ENCODE data around the gene ARHGAP6.
A peak's percentile ranks its signal among the peaks of the same experiment; 100 is the strongest.
"Not testable (repeated sequence)": the region's sequence is repeated elsewhere in the genome, so short reads cannot be mapped to it uniquely, and the experiment has no call there.

The ARHGAP6 gene

DNA sequence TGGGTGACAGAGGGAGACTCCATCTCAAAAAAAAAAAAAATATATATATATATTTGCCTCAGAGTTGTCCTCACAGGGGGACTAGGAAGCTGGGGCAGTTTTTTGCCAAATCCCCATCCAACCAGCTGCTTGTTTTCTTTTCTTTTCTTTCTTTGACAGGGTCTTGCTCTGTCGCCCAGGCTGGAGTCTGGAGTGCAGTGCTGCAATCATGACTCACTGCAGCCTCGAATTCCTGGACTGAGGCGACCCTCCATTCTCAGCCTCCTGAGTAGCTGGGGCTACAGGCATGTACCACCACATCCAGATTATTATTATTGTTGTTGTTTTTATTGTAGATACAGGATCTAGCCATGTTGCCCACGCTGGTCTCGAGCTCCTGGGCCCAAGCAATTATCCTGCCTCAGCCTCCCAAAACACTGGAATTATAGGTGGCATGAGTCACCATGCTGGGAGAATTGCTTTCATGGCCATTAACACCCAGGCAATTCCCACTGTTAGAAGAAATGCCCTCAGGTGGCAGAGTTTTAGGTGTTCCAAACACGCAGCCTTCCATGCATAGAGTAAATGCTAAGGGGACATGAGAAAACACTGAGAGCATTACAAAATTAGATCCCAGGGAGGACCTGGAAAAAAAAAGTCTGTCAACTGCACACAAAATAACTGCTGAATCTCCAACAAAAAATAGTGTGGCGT is 98.0 kb downstream of the ARHGAP6 start:
- DNase-seq = no peak

- DNase-seq = no peak
Observed at GRCh38 chrX:11566789-11567188, 98.9 kb downstream of the ARHGAP6 start.

GRCh38 chrX:11566173-11566572 is 99.5 kb downstream of the ARHGAP6 start:
- DNase-seq = no peak

DNA sequence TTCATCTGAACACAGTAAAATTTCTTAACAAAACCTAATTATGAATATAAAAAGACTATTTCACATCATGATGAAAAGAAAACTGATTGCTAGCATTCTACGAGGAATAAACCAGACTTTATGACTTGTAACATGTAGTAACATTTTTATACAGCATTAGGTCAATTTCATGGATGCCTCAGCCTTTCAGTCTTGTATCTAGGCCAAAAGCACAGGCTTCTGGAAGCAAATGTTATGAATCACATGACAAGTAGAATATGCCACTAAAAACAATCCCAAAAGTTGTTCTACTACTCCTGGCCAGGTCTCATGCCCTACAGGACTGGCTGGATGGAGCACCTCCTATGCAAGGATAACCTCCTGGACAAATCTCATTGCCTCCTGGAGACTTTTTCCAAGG is 101.2 kb downstream of the ARHGAP6 start:
- DNase-seq = no peak

- no peak for DNase-seq
Observed at GRCh38 chrX:11562570-11562969, 103.2 kb downstream of the ARHGAP6 start.

- peak; percentile 52 for DNase-seq
Observed at GRCh38 chrX:11558972-11559371, 106.7 kb downstream of the ARHGAP6 start.

DNA sequence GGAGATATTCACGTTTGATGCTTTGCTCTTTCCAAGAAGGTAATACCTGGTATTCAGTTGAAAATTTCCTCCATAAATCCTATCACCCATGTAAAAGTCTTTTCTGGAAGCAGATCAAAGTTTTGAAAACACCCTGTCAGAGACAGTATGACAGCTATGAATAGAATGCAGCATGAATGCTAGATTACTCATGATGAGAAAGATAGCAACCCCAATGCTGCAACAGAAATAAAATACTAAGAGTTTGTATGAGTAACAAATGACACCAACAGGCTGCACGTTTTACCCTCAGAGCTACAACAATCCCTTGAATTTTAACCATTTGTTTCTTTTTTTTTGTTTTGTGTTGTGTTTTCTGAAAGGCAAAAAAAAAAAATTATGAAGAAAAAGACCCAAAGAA is 108.6 kb downstream of the ARHGAP6 start:
- DNase-seq = no peak

GRCh38 chrX:11555759-11556158 is 110.0 kb downstream of the ARHGAP6 start:
- no peak for DNase-seq

GRCh38 chrX:11553594-11553993 is 112.1 kb downstream of the ARHGAP6 start:
- no peak for DNase-seq

DNA sequence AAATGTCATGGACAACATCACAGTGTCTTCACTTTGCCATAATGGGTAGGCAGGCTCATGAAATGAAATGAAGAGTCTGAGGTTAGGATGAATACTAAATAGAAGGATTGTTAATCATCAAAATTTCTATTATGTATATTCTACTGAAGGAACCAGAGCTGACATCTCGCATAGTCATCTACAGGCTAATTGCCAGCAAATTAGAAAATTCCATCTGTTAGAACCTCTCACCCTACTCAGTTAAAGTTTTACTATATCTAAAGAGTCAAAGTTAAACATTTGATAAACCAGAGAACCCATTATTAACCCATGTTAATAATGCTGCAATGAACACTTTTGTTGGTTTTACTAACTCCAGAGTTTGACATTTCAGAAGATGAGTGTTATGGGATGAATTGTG is 114.6 kb downstream of the ARHGAP6 start:
- DNase-seq = no peak

- DNase-seq = no peak
Observed at GRCh38 chrX:11546917-11547316, 118.8 kb downstream of the ARHGAP6 start.

- no peak for DNase-seq
Observed at GRCh38 chrX:11543249-11543648, 122.5 kb downstream of the ARHGAP6 start.

DNA sequence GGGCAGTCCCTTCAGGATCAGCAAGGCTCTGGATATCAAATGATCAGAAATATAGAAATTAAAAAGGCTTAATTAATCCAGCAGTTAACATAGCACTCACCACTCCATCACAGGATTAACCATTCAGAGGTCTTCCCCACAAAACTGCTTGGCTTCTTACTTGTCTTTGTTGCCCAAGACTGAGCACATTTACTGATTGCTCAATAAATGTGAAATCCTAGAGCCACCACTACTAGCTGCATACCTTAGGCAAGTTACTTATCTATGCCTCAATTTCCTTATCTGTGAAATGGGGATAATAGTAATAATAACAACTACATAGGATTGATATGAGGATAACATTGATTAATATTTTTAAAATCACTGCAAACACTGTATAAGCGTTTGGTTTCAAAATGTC is 124.2 kb downstream of the ARHGAP6 start:
- no peak for DNase-seq

DNA sequence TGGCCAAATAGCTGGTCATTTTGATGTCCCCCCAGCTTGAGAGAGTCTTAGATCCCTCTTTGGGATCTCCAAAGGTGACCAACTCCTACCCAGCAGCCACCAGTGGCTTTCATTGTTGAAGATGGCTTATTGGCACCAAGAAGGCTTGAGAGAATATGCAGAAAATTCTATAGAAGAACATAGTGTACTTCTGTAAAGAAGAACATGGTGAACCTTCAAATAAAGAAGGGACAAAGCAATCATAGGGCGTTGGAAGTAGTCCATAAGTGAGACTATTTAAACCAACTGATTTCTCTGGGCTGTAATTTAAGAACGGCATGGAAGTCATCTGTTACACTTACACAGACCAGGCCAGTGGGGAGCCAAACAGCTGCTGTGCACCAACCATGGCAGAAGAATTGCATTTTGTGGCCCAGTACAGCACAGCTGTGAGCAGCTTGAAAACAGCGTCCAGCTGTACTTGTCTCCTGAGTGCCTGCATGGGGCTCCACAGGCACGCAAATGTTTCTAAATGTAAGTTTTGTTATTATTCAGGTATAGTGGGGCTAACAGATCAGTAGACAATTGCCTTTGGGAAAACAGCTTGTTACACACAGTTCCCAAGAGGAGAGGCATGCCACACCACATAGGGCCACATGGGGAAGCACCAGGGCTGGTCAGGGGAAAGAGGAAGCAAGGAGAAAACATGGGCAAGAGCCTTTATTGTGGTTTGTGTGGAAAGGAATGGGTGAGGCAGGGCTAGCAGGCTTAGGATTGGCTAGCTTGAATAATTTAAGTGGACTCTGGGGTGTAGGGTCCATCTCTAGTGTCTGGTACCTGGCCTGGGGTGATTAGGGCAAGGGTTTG is 125.0 kb downstream of the ARHGAP6 start:
- DNase-seq = no peak

GRCh38 chrX:11537141-11537540 is 128.6 kb downstream of the ARHGAP6 start:
- DNase-seq = no peak

DNA sequence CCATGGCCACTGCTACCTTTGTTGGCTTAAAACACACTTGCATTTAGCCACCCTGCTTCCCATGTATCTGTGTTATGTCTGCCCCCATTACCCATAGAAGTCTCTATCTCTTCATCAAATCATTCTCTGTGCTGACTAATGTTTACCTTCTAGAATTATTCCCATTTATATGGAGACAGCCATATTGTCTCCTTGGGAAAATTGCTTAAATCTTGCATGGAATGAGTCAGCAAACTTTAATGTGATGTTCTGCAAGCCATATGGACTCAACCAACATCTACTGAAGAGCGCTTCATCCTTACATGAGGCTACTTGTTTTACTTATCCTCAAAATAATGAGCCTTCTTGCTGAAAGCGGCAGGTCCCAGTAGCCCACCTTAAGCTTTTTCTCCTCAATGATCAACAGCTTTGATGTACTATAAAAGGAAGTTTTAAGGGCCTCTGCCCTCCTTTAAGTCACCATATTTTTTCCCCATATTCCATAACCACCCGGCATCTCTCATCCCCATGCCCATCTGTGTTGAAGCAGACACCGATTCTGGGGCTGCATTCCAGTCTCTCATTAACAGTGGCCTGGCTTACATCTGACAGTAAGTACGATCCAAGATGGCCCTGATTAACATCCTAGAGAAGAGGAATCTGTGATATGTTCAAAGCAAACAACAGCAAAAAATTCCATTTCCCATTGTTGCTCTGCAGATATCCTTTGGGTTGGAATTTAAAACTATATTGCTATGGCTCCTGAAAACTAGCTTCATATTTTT is 130.4 kb downstream of the ARHGAP6 start:
- no peak for DNase-seq

GRCh38 chrX:11533199-11533651 is 132.5 kb downstream of the ARHGAP6 start:
- DNase-seq = peak; percentile 88

DNA sequence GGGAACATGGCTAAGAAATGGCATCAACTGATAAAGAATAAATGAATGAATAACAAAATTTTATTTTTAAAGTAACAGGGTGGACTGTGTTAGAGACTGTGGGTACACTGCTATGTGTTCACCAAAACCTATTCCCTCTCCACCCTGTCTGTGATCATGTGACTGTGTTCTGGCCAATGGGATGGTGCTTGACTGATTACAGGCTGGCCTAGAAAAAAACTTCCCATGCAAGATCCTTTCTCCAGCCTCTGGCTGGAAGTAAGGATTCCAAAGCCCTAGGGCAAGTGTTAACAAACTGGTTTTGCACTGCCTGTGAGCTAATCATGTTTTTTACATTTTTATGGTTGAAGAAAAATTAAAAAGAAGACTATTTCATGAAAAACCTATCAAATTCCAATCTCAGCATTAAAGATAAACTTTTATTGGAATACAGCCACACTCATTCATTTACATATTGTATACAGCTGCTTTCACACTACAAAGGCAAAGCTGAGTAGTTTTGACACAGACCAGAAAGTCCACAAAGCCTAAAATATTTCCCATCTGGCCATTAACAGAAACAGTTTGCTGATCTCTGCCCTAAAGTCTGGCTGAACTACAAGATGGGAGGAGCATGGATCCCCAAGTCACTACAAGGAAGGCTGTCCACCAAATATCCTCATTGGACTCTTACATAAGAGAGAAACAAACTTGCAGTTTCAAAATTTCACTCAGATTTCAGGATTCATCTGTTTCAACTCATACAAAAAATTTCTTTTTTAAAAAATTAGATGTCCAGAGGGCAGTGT is 133.2 kb downstream of the ARHGAP6 start:
- DNase-seq = peak; percentile 57

GRCh38 chrX:11531226-11531625 is 134.5 kb downstream of the ARHGAP6 start:
- DNase-seq = peak; percentile 33

GRCh38 chrX:11530621-11531020 is 135.1 kb downstream of the ARHGAP6 start:
- DNase-seq = no peak

GRCh38 chrX:11528623-11529022 is 137.1 kb downstream of the ARHGAP6 start:
- DNase-seq = no peak

DNA sequence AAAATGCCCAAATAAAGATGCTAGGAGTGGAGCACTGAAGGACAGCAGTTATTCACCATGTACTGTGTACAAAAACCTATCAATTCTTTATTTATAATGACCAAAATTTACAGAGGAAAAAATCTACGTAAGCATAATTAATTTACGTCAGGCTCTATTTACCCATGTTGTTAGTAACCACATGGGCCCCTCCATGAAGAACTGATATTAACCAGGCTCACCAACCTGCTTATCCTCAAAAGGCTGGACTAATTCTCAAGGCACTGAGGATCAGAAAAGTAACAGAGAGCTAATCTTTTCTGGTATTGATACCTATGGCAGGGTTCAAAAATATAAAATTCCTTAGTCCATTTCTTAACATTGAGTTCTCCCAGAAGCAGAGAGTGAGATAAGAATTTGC is 140.0 kb downstream of the ARHGAP6 start:
- no peak for DNase-seq

DNA sequence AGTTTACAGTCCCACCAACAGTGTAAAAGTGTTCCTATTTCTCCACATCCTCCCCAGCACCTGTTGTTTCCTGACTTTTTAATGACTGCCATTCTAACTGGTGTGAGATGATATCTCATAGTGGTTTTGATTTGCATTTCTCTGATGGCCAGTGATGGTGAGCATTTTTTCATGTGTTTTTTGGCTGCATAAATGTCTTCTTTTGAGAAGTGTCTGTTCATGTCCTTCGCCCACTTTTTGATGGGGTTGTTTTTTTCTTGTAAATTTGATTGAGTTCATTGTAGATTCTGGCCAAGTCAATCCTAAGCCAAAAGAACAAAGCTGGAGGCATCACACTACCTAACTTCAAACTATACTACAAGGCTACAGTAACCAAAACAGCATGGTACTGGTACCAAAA is 146.5 kb downstream of the ARHGAP6 start:
- DNase-seq = not testable (repeated sequence)

Measured in hematopoietic multipotent progenitor cell treated with erythropoietin and hydrocortisone succinate and interleukin-3 and kit ligand, for 8 days (in vitro differentiated cells).